GM21390 (cell line): ENCODE results near the gene SHPK.

Source experiments
- ATAC-seq: cut with Tn5 transposase; IDR thresholded peaks from one replicate; pipeline ENCODE4 v1.9.1; 2021; ENCODE audit not compliant: unreplicated experiment

SHPK gene, protein sequence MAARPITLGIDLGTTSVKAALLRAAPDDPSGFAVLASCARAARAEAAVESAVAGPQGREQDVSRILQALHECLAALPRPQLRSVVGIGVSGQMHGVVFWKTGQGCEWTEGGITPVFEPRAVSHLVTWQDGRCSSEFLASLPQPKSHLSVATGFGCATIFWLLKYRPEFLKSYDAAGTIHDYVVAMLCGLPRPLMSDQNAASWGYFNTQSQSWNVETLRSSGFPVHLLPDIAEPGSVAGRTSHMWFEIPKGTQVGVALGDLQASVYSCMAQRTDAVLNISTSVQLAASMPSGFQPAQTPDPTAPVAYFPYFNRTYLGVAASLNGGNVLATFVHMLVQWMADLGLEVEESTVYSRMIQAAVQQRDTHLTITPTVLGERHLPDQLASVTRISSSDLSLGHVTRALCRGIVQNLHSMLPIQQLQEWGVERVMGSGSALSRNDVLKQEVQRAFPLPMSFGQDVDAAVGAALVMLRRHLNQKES

DNA sequence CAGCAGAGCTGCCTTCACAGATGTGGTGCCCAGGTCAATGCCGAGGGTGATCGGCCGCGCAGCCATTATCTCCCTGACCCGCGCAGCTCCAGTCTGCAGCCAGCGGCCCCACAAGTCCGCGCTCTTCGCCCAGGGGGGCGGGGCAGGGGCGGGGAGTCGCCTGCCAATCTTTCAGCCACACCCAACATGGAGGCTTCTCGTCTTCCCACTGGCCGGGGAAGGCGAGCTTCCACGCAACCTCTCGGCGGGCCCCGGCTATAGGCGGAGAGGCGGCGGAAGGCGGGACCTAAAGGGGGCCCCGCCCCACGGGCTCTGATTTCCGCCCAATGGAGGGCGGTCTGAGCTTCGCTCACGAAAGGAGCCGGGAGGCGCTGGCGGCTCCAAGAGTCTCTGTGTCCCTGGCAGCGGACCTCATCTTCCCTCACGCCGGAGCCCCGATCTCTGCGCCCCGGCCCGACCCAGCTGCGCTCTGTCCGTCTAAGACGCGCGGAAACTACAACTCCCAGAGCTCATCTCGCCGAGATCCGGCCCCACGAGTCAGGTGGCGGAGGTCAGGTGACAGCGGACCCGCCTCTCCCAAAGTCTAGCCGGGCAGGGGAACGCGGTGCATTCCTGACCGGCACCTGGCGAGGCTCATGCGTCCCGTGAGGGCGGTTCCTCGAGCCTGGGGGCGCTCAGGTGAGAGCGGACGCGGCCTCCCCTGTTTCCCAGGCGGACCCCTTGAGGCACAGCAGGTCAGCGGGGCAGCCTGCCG lies at the start of gene SHPK, which contains the start of gene CTNS:
Gene SHPK, minus strand, starts transcription at position 97 of the 754 bp plus-strand sequence. Its CDS starts 31 bp downstream, at position 66.
Gene CTNS, plus strand, starts transcription at position 607 of the 754 bp plus-strand sequence. CDS start 3,447 bp downstream, outside the sequence.
- peak; percentile 92 for ATAC-seq

DNA sequence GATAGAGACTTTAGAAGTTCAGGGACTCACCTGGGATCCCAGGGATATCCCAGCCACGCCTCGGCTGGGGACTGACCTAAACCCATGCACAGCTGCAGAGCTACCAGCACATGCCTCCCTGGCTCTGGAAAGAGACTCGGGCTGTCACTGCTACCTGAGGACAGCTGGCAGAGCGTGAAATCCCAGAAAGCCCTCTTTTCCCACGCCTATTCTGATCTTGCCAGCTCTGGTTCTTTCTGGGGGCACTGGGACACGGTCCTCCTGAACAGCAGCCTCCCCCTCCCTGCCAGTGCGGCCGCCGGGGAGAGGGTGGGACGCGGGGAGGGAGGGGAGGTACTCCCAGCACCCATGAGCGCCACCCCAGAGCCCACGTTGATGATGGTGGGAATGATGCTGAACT lies 49.1 kb upstream of the SHPK start:
- ATAC-seq = no peak

DNA sequence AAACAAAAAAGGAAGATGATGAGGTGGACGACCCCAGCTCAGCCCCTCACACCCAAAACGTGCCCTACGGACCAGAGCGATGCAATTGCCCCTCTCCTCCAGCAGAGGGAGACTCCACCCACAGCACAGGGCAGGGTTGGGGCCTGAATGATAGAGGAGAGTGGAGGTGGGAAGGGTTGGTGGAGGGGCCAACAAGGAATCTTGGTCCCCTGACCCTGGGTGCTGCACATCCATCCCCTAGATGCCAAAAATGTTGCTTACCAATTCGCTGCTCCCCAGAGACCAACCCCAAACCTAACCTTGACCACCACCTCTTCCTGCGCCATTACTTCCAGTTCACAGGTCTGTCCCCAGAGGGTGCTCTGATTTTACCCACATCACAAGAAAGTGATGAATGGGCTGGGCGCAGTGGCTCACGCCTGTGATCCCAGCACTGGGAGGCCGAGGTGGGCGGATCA lies 47.0 kb upstream of the SHPK start:
- ATAC-seq = no peak

DNA sequence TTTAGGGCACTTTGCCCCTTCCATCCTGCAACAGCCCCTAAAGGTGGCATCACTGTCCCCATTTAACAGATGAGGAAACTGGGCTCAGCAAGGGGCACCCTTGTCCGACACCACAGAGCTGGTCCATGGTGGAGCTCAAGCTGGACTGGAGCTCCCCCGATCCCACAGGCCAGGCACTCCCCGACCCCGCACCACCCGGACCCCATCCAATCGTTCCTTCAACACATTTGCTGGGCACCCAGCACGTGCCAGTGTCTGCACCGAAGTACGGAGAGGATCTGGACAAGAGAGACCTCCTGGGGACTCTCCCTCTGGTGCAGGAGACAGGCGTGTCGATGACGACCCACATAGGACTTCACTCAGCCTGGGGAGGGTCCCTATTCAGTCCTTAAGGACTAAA lies 46.0 kb upstream of the SHPK start:
- ATAC-seq = no peak

DNA sequence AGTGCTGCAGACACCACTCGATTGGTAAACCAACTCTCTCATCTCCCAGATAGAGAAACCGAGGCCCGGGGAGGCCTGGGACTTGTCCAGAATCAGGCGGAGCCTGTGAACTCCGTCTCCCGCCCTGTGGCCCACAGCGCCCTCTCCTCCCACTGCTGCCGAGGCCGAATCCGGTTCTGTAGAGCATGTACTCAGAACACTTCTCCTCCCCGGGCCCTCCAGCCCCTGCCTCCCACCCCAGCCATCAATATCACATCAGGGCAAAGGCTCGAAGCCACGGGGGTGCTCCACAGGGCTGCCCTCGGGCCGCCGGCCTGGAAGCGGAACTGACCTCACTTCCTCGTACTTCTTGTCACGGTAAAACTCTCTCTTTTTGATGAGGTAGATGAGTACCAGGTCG lies 45.5 kb upstream of the SHPK start:
- ATAC-seq = no peak

DNA sequence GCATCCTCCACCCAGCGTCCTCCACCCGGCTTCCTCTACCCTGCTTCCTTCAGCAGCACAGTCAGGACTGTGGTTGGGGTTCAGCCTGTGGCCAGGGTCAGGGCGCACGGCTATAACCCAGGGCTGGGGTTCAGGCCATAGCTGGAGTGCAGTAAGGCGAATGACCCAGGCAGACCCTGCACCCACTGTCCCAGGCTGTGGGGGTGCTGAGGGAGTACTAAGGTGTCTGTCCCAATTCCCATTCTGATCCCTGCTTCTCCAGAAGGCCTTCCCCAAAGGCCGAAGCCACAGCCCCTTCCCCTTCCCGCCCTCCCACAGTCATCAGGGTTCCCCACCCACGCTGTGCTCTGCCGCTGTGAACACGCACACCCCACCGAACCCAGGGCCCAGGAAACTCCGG lies 45.0 kb upstream of the SHPK start:
- no peak for ATAC-seq

DNA sequence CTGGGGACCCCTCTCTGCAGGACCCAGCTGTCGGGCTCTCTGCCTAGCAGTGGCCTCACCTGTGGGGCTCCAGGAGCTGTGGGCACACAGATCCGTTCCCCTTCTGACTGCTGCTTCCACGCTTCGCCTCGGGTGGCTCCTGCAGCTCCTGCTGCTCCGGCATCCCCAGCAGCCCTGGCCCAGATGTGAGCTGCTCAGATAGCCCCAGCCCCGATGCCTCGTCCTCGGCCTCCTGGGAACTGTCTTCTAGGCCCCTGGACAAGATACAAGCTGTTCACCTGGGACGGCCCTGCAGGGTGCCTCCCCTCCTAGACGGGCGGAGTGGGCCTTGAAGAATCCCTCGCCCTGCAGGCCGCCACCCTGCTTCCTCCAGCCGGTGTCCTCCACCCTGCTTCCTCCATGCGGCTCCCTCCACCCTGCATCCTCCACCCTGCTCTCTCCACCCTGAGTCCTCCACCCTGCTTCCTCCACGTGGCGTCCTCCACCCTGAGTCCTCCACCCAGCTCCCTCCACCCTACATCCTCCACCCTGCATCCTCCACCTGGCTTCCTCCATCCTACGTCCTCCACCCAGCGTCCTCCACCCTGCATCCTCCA lies 43.6 kb upstream of the SHPK start:
- ATAC-seq = no peak

DNA sequence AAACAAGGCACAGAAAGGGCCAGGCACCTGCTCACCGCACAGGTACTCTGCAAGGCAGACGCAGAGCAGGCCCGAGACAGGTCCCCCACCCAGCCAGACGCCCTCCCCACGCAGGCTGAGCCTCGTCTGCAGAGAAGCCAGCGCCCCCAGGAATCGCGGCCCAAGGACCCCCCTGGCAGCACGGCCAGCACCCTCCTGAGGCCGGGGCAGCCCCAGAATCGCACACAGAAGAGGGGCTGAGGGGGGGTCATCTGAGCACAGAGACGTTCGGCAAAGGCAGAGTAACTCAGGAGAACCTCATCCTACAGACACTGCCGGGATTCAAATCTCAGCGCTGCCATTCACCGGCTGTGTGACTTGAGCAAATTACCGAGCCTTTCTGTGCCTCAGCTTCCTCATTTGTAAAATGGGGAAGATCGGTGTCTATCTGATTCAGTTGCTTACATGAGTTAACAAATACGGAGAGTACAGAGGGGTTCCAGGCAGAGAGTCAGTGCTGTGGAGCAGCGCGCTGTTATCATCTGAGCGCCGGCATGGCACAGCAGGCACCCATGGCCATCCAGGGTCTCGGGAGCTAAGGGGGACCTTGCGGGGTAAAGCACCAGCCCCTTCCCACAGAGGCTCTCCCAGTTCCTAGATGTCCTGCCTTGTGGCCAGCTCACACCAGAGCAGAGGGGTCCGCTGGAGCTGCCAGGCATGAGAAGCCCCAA lies 42.9 kb upstream of the SHPK start:
- ATAC-seq = no peak

DNA sequence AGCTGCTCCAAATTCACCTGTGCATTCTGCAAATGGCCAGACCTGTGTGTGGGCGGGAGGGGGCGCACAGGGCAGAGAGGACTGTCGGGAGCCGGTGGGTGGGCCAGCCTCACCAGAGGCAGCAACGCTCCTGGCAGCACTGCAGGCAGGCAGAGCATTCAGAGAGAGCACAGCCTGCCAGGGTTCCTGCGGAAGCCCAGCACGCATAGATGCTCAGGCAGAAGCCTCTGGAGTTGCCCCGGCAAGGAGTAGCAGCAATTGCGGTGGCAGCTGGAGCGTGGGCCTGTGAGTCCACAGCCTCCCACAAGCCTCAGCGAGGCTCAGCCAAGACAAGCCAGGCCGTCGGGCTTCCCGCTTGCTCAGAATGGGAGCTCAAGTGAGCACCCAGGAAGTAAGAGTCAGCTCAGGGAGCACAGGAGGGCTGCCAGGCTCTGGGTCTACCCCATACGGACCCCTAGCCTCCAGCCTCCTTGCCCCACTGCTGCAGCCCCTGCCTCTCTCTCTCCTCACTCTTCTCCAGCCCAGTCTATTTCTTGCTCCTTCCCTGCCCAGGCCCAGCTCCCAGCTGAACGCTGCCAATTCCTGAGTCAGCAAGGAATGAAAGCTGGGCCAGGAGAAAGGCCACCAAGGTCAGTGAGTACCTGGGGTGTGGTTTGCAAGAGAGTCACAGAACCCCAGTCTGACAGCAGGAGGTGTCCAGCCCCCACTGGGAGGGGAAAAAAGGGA lies 42.2 kb upstream of the SHPK start:
- no peak for ATAC-seq

DNA sequence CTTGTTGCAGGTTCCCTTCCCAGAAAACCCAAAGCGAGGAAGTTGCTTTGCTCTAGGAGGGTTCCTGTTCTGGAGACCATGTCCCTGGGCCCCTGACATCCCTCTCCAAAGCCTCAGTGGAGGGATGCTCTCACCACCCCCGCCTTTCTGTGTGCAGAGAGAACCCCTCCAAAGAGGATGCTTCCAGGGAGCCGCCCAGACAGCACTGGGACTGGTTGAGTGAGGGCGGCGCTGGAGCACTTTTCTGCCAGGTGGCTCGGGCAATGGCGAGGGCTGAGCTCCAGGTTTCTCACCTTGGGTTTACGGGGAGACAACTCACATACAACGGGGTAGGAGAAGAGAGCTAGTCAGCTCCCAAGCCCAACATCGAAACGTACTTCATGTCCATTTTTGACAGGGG lies 39.8 kb upstream of the SHPK start:
- ATAC-seq = no peak

DNA sequence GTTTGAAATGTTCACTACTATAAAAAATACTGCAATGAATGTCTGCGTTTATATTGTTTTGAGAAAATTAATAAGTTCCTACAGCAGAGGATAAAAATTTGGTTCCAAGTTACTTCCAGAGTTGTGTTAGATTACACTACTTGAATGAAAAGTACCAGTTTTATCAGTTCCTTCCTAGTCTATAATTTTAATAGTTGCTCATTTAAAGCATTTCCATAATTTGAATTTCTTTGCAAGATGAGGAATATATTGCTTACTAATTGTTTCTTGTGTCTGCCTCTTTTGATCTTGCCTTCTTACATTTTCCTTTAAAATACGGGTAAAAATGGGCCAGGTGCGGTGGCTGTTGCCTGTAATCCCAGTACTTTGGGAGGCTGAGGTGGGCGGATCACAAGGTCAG lies 36.5 kb upstream of the SHPK start:
- no peak for ATAC-seq

DNA sequence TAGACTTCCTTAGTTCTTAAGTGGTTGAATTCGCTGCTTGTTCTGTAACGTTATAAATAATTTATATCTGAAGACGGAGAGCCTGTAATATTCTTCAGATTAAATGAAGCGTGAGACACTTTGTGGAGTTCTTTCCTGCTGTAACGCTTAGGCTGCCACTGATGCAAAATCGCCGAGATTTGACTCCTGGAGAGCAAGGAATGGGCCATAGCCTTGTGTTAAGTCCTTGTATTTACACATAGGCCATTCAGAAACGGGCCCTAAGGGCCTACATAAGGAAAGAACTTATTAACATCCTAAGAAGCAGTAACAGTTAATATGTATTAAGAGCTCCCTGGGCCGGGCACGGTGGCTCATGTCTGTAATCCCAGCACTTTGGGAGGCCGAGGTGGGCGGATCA lies 33.5 kb upstream of the SHPK start:
- ATAC-seq = no peak

DNA sequence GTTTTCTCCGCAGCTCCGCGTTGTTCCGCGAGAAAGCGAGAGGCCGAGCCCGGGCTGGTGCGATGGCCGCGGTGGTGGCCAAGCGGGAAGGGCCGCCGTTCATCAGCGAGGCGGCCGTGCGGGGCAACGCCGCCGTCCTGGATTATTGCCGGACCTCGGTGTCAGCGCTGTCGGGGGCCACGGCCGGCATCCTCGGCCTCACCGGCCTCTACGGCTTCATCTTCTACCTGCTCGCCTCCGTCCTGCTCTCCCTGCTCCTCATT lies 33.0 kb upstream of the SHPK start:
- ATAC-seq = peak; percentile 4

DNA sequence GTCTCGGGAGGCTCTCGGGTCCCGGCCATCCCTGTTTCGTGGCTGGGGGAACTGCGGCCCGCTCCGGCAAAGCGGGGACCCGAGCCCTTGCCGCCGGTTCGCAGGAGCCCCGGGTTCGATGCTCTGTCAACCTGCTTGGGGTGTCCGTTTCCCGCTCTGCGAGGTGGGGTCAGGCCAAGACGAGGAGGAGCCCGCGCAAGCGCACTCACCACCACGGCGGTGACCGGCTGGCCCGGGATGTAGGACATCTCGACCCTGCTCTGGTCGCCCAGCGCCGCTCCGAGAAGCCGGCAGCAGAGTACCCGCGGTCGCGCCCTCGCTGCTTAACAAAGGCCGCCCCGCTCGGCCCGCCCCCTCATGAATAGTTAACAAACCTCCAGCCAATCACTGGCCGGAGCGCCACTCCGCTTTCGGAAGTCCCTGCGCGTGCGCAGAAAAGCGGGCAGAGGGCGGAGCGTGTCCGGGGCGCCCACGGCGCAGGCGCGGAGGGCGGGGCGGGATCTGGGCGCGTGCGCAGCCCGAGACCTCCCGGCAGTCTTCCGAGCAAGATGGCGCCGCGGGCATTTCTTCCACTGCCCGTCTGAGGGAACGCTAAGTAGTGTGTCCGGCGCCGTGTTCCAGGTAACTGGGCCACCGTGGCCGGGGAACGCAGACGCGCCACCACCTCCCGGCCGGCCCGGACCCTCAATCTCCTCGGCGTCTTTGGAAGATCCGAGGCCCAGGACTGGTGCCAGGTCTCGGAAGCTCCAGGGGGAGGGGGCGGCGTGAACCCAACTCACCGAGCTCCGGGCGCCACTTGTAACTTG lies 32.4 kb upstream of the SHPK start, which contains the start of the genes EMC6 and TAX1BP3:
Gene EMC6, plus strand, starts transcription at position 534 of the 806 bp plus-strand sequence. CDS start 335 bp downstream, outside the sequence.
Gene TAX1BP3, minus strand, starts transcription at position 300 of the 806 bp plus-strand sequence. Its CDS starts 52 bp downstream, at position 248.
- peak; percentile 84 for ATAC-seq

DNA sequence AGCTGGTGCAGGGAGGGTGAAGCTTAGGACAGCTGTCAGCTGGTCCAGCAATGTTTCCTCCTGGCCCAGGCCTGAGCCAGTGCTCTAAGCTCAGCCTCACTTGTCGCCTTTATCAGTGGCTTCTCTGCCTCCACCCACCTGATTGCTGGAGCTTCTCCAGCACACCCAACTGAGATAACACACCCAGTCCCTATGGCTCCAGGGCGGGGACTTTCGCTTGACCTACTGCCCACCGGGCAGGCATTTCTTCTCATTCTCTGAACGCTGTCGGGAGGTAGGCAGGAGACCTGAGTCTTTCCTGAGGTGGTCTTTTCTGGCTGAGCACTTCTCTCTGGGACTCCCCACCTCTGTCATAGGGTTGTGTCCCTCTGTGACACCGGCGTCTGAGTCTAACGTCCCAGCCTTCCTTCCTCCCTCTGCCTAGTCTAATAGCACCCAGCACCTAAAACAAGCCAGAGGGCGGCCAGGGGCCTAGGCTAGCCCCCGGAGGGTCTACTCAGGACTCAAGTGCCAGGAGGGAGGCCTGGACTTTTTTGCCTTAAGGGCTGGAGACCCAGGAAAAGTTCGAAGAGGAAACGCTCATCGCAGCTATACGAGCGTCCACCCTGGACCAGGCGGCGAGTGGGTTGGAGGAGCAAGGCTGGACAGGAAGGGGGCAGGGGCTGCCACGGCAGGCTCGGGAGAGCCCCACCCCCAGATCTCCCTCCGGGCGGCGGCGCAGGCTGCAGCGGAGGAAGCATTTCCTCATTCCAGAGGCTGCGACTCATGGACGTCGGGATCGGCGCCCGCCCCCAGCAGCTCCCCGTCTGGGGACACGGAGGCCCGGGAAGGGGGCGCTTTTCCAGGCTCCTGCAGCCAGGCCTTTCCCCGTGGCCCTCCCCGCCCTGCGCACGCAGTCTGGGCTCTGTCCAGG lies 31.6 kb upstream of the SHPK start:
- peak; percentile 3 for ATAC-seq

DNA sequence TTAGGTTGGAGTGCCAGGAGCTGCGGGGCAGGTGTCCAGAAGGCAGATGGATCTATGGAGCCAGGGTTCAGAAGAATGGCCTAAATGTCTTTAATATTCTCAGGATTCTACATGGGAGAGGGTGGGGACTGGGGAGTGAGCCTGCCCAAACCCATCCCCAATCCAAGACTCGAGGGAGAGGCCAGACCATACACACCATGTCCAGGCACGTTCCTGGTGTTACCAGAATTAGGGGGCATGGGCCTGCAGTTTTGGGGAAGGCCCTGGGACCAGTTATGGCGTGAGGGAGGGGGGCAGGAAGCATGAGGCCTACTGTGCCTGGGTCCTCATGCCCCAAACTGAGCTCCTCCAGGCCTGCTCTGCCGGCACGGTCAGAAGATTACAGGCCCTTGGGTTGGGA lies 30.5 kb upstream of the SHPK start:
- ATAC-seq = no peak

DNA sequence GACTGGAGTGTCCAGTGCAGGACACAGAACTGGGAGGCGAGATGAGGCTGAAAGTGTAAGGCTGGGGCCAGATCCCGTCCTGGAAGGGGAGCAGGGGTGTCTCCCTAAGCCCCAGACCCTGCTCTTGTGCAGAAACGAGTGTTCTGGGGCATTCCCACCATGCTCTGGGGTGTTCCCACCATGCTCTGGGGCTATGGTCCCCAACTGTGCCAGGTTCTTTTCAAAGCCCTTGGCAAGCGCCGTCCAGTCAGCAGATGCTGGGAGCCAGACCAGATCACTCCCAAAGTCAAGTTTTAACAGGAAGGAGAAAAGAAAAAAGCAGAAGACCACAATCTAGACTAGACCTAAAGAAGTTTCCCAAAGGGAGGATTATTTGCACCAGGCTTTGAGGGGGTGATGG lies 29.8 kb upstream of the SHPK start:
- no peak for ATAC-seq
